ENCODE measurements around the gene HDAC8.

HDAC8 gene

DNA sequence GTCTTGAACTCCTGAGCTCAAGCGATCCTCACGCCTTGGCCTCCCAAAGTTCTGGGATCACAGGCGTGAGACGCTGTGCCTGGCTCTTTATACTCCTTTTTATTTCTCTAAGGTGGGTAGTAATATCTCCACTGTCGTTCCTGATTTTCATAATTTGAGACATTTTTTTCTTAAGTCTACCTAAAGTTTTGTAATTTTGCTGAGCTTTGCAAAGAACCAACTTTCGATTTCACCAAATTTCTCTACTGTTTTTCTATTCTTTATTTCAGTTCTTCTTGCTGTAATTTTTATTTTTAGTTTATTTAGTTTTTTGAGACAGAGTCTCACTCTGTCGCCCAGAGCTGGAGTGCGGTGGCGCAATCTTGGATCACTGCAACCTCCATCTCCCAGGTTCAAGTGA, 196.5 kb downstream of the HDAC8 start:
- TF ChIP-seq FOXP2 (optimal IDR thresholded peaks at IDR 0.05; ENCODE audit: borderline replicate concordance, extremely low read depth, extremely low read length, insufficient read depth) (no peak), SIN3A (IDR thresholded peaks at IDR 0.05; ENCODE audit: borderline replicate concordance, insufficient read depth, low read length) (no peak), POLR2AphosphoS5 (IDR thresholded peaks at IDR 0.05; ENCODE audit: low read depth, low read length) (no peak), TAF1 (IDR thresholded peaks at IDR 0.05; ENCODE audit: borderline replicate concordance, insufficient read depth, low read length) (no peak)
- TF ChIP-seq, protein P1, sequence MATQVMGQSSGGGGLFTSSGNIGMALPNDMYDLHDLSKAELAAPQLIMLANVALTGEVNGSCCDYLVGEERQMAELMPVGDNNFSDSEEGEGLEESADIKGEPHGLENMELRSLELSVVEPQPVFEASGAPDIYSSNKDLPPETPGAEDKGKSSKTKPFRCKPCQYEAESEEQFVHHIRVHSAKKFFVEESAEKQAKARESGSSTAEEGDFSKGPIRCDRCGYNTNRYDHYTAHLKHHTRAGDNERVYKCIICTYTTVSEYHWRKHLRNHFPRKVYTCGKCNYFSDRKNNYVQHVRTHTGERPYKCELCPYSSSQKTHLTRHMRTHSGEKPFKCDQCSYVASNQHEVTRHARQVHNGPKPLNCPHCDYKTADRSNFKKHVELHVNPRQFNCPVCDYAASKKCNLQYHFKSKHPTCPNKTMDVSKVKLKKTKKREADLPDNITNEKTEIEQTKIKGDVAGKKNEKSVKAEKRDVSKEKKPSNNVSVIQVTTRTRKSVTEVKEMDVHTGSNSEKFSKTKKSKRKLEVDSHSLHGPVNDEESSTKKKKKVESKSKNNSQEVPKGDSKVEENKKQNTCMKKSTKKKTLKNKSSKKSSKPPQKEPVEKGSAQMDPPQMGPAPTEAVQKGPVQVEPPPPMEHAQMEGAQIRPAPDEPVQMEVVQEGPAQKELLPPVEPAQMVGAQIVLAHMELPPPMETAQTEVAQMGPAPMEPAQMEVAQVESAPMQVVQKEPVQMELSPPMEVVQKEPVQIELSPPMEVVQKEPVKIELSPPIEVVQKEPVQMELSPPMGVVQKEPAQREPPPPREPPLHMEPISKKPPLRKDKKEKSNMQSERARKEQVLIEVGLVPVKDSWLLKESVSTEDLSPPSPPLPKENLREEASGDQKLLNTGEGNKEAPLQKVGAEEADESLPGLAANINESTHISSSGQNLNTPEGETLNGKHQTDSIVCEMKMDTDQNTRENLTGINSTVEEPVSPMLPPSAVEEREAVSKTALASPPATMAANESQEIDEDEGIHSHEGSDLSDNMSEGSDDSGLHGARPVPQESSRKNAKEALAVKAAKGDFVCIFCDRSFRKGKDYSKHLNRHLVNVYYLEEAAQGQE (IDR thresholded peaks at IDR 0.05; ENCODE audit: insufficient read depth in 1 of 2, low read depth in 2 of 2, low read length in 2 of 2), result no peak

- no peak for TF ChIP-seq FOXP2 (optimal IDR thresholded peaks at IDR 0.05; ENCODE audit: borderline replicate concordance, extremely low read depth, extremely low read length, insufficient read depth)
- no peak for TF ChIP-seq TAF1 (IDR thresholded peaks at IDR 0.05; ENCODE audit: borderline replicate concordance, insufficient read depth, low read length)
- TF ChIP-seq, protein P1 (IDR thresholded peaks at IDR 0.05; ENCODE audit: insufficient read depth in 1 of 2, low read depth in 2 of 2, low read length in 2 of 2), result no peak
- no peak for TF ChIP-seq SIN3A (IDR thresholded peaks at IDR 0.05; ENCODE audit: borderline replicate concordance, insufficient read depth, low read length)
Measured at GRCh38 chrX:72373136-72373535, 199.5 kb downstream of the HDAC8 start.

GRCh38 chrX:72372735-72373134, 199.9 kb downstream of the HDAC8 start:
- no peak for TF ChIP-seq TAF1 (IDR thresholded peaks at IDR 0.05; ENCODE audit: borderline replicate concordance, insufficient read depth, low read length)
- TF ChIP-seq, protein P1 (IDR thresholded peaks at IDR 0.05; ENCODE audit: insufficient read depth in 1 of 2, low read depth in 2 of 2, low read length in 2 of 2), result no peak
- no peak for TF ChIP-seq SIN3A (IDR thresholded peaks at IDR 0.05; ENCODE audit: borderline replicate concordance, insufficient read depth, low read length)
- TF ChIP-seq FOXP2 (optimal IDR thresholded peaks at IDR 0.05; ENCODE audit: borderline replicate concordance, extremely low read depth, extremely low read length, insufficient read depth), result no peak
- no peak for TF ChIP-seq POLR2AphosphoS5 (IDR thresholded peaks at IDR 0.05; ENCODE audit: low read depth, low read length)

DNA sequence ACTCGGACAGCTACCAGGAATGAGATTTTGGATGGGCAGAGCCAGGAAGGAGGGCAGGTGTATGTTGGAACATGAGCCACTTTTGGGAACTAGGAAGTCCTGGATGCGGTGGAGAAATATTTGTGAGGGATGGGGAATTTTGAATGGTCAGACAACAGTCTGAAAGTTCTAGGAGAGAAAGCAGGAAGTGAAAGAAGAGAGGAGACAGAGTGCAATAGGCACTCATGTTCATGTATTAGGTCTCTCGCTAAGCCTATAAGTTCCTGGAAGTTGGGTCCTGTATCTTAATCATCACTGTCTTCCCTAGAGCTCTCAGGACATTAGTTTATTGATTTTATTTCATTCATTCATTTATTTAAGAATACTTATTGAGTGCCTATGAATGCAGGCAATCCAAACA, 201.2 kb downstream of the HDAC8 start:
- TF ChIP-seq FOXP2 (optimal IDR thresholded peaks at IDR 0.05; ENCODE audit: borderline replicate concordance, extremely low read depth, extremely low read length, insufficient read depth), result no peak
- no peak for TF ChIP-seq SIN3A (IDR thresholded peaks at IDR 0.05; ENCODE audit: borderline replicate concordance, insufficient read depth, low read length)
- TF ChIP-seq POLR2AphosphoS5 (IDR thresholded peaks at IDR 0.05; ENCODE audit: low read depth, low read length), result no peak
- no peak for TF ChIP-seq TAF1 (IDR thresholded peaks at IDR 0.05; ENCODE audit: borderline replicate concordance, insufficient read depth, low read length)
- TF ChIP-seq, protein P1 (IDR thresholded peaks at IDR 0.05; ENCODE audit: insufficient read depth in 1 of 2, low read depth in 2 of 2, low read length in 2 of 2), result no peak

GRCh38 chrX:72368796-72369195, 203.8 kb downstream of the HDAC8 start:
- TF ChIP-seq TAF1 (IDR thresholded peaks at IDR 0.05; ENCODE audit: borderline replicate concordance, insufficient read depth, low read length) (no peak), FOXP2 (optimal IDR thresholded peaks at IDR 0.05; ENCODE audit: borderline replicate concordance, extremely low read depth, extremely low read length, insufficient read depth) (no peak), POLR2AphosphoS5 (IDR thresholded peaks at IDR 0.05; ENCODE audit: low read depth, low read length) (no peak), SIN3A (IDR thresholded peaks at IDR 0.05; ENCODE audit: borderline replicate concordance, insufficient read depth, low read length) (no peak)
- TF ChIP-seq, protein P1 (IDR thresholded peaks at IDR 0.05; ENCODE audit: insufficient read depth in 1 of 2, low read depth in 2 of 2, low read length in 2 of 2), result no peak

Data from PFSK-1 (cell line).